SK-N-SH treated with all-trans-retinoic acid at 6 μM for 48 hours (cell line): Measurements from ENCODE around the gene LRRFIP2.

Source experiments
- BACH2 ChIP-seq: fragments of 250-450 bp; sonication (Bioruptor Pico); IDR thresholded peaks from 2 replicates; pipeline ENCODE4 v1.9.0; 2021; ENCODE audit warnings: mild to moderate bottlenecking, borderline replicate concordance
- CSDC2 ChIP-seq: fragments of 250-450 bp; sonication (Bioruptor Pico); IDR thresholded peaks from 2 replicates; pipeline ENCODE4 v1.5.0; 2020; ENCODE audit warnings: mild to moderate bottlenecking, moderate library complexity
- ISL1 ChIP-seq: fragments of 250-450 bp; sonication (Bioruptor Pico); IDR thresholded peaks from 2 replicates; pipeline ENCODE4 v2.1.2; 2022; ENCODE audit warnings: mild to moderate bottlenecking, moderate library complexity
- RARB ChIP-seq: fragments of 250-450 bp; sonication (Bioruptor Pico); IDR thresholded peaks from 2 replicates; pipeline ENCODE4 v1.8.0; 2021; ENCODE audit warnings: mild to moderate bottlenecking, moderate library complexity
- TCF4 ChIP-seq: fragments of 250-450 bp; sonication (Bioruptor Pico); IDR thresholded peaks from 2 replicates; pipeline ENCODE4 v1.8.0; 2021; ENCODE audit warnings: mild to moderate bottlenecking, moderate library complexity, borderline replicate concordance
- TF ChIP-seq, protein P1 (sequence below): fragments of 250-450 bp; sonication (Bioruptor Pico); IDR thresholded peaks from 2 replicates; pipeline ENCODE4 v1.8.0; 2020; ENCODE audit warnings: mild to moderate bottlenecking, moderate library complexity, borderline replicate concordance

DNA sequence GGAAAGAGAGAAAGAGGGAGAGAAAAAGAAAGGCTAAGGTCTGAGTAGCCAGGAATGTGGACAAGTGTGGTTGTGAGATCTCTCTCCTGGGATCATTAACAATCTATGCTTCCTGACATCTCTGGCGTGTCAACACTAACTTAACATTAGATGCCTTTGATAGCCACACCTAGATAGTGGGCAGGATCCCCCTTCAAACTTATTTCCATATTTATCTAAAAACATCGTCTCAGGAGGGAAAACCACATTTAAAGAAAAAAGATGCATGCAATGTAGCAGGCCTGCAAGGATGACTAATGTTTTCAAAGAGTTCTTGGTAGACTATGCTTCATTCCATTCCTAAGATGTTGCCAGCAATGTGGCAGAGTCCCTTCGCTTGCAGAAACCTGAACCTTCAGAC lies 100.2 kb downstream of the LRRFIP2 start:
- TF ChIP-seq BACH2 = no peak
- no peak for TF ChIP-seq RARB
- TF ChIP-seq TCF4 (CRISPR knock-in tag) = no peak
- no peak for TF ChIP-seq CSDC2 (CRISPR knock-in tag)
- TF ChIP-seq, protein P1, sequence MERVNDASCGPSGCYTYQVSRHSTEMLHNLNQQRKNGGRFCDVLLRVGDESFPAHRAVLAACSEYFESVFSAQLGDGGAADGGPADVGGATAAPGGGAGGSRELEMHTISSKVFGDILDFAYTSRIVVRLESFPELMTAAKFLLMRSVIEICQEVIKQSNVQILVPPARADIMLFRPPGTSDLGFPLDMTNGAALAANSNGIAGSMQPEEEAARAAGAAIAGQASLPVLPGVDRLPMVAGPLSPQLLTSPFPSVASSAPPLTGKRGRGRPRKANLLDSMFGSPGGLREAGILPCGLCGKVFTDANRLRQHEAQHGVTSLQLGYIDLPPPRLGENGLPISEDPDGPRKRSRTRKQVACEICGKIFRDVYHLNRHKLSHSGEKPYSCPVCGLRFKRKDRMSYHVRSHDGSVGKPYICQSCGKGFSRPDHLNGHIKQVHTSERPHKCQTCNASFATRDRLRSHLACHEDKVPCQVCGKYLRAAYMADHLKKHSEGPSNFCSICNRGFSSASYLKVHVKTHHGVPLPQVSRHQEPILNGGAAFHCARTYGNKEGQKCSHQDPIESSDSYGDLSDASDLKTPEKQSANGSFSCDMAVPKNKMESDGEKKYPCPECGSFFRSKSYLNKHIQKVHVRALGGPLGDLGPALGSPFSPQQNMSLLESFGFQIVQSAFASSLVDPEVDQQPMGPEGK (CRISPR knock-in tag) = no peak
- TF ChIP-seq ISL1 = no peak
